A549 (cell line): ENCODE data around the gene DIP2C.

Experiments used
- ESRRA ChIP-seq: fragments of 150-350 bp; IDR thresholded peaks from 2 replicates; pipeline ENCODE4 v1.6.1; 2014; ENCODE audit warnings: mild to moderate bottlenecking, low read length, borderline replicate concordance
- RCOR1 ChIP-seq: fragments of 150-350 bp; IDR thresholded peaks from 2 replicates; pipeline ENCODE4 v1.6.1; 2014; ENCODE audit warnings: antibody characterized with exemption, low read length, low read depth
- SMC3 ChIP-seq: fragments of >200 bp; sonication (Bioruptor Twin); formaldehyde crosslinking; IDR thresholded peaks from 3 replicates; pipeline ENCODE4 v1.6.1; 2018; ENCODE audit warnings: inconsistent platforms
- TF ChIP-seq, protein P1 (sequence below): fragments of 450-650 bp; IDR thresholded peaks from 2 replicates; pipeline ENCODE4 v1.6.1; 2014; ENCODE audit warnings: antibody characterized with exemption

DNA sequence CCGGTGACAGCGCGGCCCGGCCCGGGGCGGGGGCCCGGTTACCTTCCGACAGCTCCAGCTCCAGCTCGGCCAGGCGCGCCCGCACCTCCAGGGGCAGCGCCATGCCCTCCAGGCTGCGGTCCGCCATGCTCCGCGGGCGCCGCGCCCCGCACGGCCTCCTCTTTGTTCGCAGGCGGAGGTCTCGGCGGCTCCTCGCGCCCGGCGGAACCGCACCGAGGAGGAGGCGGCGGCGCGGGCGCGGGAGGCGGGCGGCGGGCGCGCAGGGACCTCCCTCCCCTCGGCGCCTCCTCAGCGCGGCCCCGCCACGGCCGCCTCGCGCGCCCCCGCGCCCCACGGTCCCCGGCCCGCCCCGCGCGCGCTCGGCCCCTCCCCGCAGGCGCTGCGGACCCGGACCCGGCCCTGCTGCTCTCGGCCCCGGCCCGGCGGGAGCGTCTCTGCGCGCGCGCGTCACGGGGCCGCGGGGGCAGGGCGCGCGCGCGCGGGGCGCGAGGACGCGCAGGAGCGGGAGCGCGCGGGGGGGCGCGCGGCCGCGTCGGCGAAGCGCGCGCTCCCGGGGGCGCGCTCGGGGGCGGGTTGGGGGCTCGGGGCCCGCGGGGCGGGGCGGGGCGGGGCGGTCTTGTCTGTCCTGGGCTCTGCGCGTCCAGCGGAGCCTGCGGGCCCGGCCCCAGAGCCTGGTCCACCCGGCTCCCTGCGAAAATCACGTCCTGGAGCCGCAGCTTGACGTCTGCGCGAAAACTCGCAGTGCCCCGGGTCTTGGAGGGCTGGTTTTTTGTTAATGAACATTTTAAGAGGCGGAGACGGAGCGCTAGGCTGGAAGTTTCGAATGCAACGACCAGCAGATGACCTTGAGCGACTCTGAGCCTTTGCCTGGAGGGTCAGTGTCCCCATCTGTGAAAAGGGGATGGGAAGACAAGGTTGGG lies at the start of gene DIP2C:
- TF ChIP-seq, protein P1, sequence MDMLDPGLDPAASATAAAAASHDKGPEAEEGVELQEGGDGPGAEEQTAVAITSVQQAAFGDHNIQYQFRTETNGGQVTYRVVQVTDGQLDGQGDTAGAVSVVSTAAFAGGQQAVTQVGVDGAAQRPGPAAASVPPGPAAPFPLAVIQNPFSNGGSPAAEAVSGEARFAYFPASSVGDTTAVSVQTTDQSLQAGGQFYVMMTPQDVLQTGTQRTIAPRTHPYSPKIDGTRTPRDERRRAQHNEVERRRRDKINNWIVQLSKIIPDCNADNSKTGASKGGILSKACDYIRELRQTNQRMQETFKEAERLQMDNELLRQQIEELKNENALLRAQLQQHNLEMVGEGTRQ = no peak
- TF ChIP-seq ESRRA (no peak), SMC3 (no peak), RCOR1 (no peak)
